Liver (tissue), 9 donors: ENCODE data around the gene OSBPL10. TPM values are rescaled to one million over a fixed set of nuclear protein-coding genes. Genes with fewer than 3 reads are reported as not detected.

Experiments
- DNase-seq: peaks from one replicate; pipeline ENCODE4 v3.0.0-alpha.2; 2017; ENCODE audit warnings: low spot score
- H3K27ac ChIP-seq, 2 donors: one replicate each; pipeline ENCODE4 v1.7.0; 2013; ENCODE audit warnings: inconsistent platforms in 2 of 2, low read length in 2 of 2, control low read depth in 1 of 2, low read depth in 1 of 2, mild to moderate bottlenecking in 1 of 2
- H3K27me3 ChIP-seq, 4 donors: one replicate each; pipeline versions ENCODE4 v1.6.1 to v1.7.0; 2013; ENCODE audit warnings: low read length in 3 of 4, inconsistent platforms in 1 of 4, mild to moderate bottlenecking in 1 of 4, moderate library complexity in 1 of 4; ENCODE audit not compliant: control insufficient read depth in 4 of 4, insufficient read depth in 4 of 4
- H3K36me3 ChIP-seq, 4 donors: one replicate each; pipeline versions ENCODE4 v1.6.1 to v1.7.0; 2013; ENCODE audit warnings: low read length in 3 of 4, mild to moderate bottlenecking in 3 of 4, low read depth in 1 of 4, moderate library complexity in 1 of 4; ENCODE audit not compliant: control insufficient read depth in 4 of 4, insufficient read depth in 3 of 4
- H3K4me1 ChIP-seq, 4 donors: one replicate each; pipeline versions ENCODE4 v1.6.1 to v1.7.0; 2013; ENCODE audit warnings: low read length in 3 of 4, mild to moderate bottlenecking in 3 of 4, moderate library complexity in 1 of 4; ENCODE audit not compliant: control insufficient read depth in 4 of 4, insufficient read depth in 4 of 4
- H3K4me3 ChIP-seq, 3 donors: one replicate each; pipeline versions ENCODE4 v1.6.1 to v1.7.0; 2013; ENCODE audit warnings: low read length in 3 of 3, control low read depth in 1 of 3, low read depth in 1 of 3, mild to moderate bottlenecking in 1 of 3
- H3K9ac ChIP-seq, 2 donors: one replicate each; pipeline ENCODE4 v1.7.0; 2013; ENCODE audit warnings: low read length in 2 of 2, mild to moderate bottlenecking in 2 of 2, moderate library complexity in 2 of 2, control low read depth in 1 of 2, low read depth in 1 of 2
- H3K9me3 ChIP-seq, 4 donors: one replicate each; pipeline versions ENCODE4 v1.6.1 to v1.7.0; 2013; ENCODE audit warnings: low read length in 3 of 4; ENCODE audit not compliant: control insufficient read depth in 4 of 4
- ATF3 ChIP-seq: IDR thresholded peaks from 2 replicates; pipeline ENCODE4 v1.6.1; 2016; ENCODE audit warnings: antibody characterized with exemption
- EGR1 ChIP-seq, 2 donors: IDR thresholded peaks; 2 replicates each; pipeline ENCODE4 v1.6.1; 2016 to 2018; ENCODE audit warnings: antibody characterized with exemption in 2 of 2, low read depth in 2 of 2
- FOXA1 ChIP-seq: IDR thresholded peaks from 2 replicates; pipeline ENCODE4 v1.6.1; 2016; ENCODE audit warnings: antibody characterized with exemption
- FOXA2 ChIP-seq: IDR thresholded peaks from 2 replicates; pipeline ENCODE4 v1.6.1; 2016; ENCODE audit warnings: antibody characterized with exemption
- GABPA ChIP-seq, 2 donors: IDR thresholded peaks in 1 of 2; conservative IDR thresholded peaks in 1 of 2; 2 replicates each; pipeline ENCODE4 v1.6.1; 2016; ENCODE audit warnings: antibody characterized with exemption in 2 of 2, mild to moderate bottlenecking in 1 of 2, moderate library complexity in 1 of 2
- HNF4A ChIP-seq, 2 donors: conservative IDR thresholded peaks; 2 replicates each; pipeline ENCODE4 v1.6.1; 2016; ENCODE audit warnings: antibody characterized with exemption in 2 of 2, mild to moderate bottlenecking in 2 of 2
- HNF4G ChIP-seq: IDR thresholded peaks from 2 replicates; pipeline ENCODE4 v1.6.1; 2016; ENCODE audit warnings: antibody characterized with exemption
- JUND ChIP-seq, 2 donors: IDR thresholded peaks; 2 replicates each; pipeline ENCODE4 v1.6.1; 2016; ENCODE audit warnings: antibody characterized with exemption in 2 of 2
- NR2F2 ChIP-seq: IDR thresholded peaks from 2 replicates; pipeline ENCODE4 v1.6.1; 2016; ENCODE audit warnings: antibody characterized with exemption
- RAD21 ChIP-seq, 2 donors: IDR thresholded peaks; 2 replicates each; pipeline ENCODE4 v1.6.1; 2016; ENCODE audit warnings: antibody characterized with exemption in 2 of 2, mild to moderate bottlenecking in 2 of 2
- REST ChIP-seq: IDR thresholded peaks from 2 replicates; pipeline ENCODE4 v1.6.1; 2016; ENCODE audit warnings: antibody characterized with exemption, mild to moderate bottlenecking
- RXRA ChIP-seq, 2 donors: IDR thresholded peaks; 2 replicates each; pipeline ENCODE4 v1.6.1; 2017 to 2018; ENCODE audit warnings: antibody characterized with exemption in 2 of 2, mild to moderate bottlenecking in 1 of 2
- SP1 ChIP-seq: IDR thresholded peaks from 2 replicates; pipeline ENCODE4 v1.6.1; 2018; ENCODE audit warnings: antibody characterized with exemption, mild to moderate bottlenecking
- TAF1 ChIP-seq: conservative IDR thresholded peaks from 2 replicates; pipeline ENCODE4 v1.6.1; 2016; ENCODE audit warnings: antibody characterized with exemption, mild to moderate bottlenecking
- YY1 ChIP-seq: IDR thresholded peaks from 2 replicates; pipeline ENCODE4 v1.6.1; 2016; ENCODE audit warnings: antibody characterized with exemption, mild to moderate bottlenecking
- ZBTB33 ChIP-seq: IDR thresholded peaks from 2 replicates; pipeline ENCODE4 v1.6.1; 2016; ENCODE audit warnings: antibody characterized with exemption
- WGBS: extraction: QIAGEN DNeasy Blood & Tissue Kit; methylation state at CpG from one replicate; pipeline ENCODE4 v1.1.7; 2013; 5-methylcytosine and 5-hydroxymethylcytosine counted together
- polyA plus RNA-seq, 2 donors: library from polyadenylated mRNA; stranded (reverse) in 1 of 2; unstranded in 1 of 2; fragments of 200-250 nt in 1 of 2; fragments of >200 nt in 1 of 2; fragmentation: Nextera tagmentation in 1 of 2; extraction: Ambion mirVana in 1 of 2; gene quantifications; one replicate each; pipeline versions ENCODE4 v1.2.1 to v1.2.3, GENCODE V29; 2013 to 2015
- total RNA-seq, 2 donors: library from RNA; depleted of rRNA; stranded (reverse); fragments of >200 nt; gene quantifications; one replicate each; pipeline ENCODE4 v1.2.3, GENCODE V29; 2014
- TF ChIP-seq, protein P1 (sequence below): IDR thresholded peaks from 2 replicates; pipeline ENCODE4 v1.6.1; 2016; ENCODE audit warnings: antibody characterized with exemption
- TF ChIP-seq, protein P2 (sequence below): fragments of 150-350 bp; IDR thresholded peaks from 2 replicates; pipeline ENCODE4 v1.5.1; 2017; ENCODE audit warnings: improper control_type of control experiment, low read depth, low read length; ENCODE audit not compliant: missing input control
- donor health status: healthy.
- donor health status: healthy.
- donor health status: healthy.
- donor health status: healthy.
- donor health status: healthy.

OSBPL10 gene
- total and polyA plus RNA-seq, 4 donors: 0.75 to 4.0 (median 1.7) TPM

- Histone ChIP-seq H3K9me3 (peaks cover 2 to 10% (median 6%) of the 10 kb centered on the region in 4 donors), H3K4me3 (no peak overlapping the region), H3K4me1 (peaks cover 0 to 6% (median 1%) of the 10 kb centered on the region in 4 donors), H3K36me3 (no peaks in the 10 kb centered on the region), H3K27ac (no peak overlapping the region), H3K27me3 (no peaks in the 10 kb centered on the region), H3K9ac (no peak overlapping the region)
- no peak for DNase-seq
- no peak for TF ChIP-seq GABPA (IDR thresholded peaks at IDR 0.05 in 1 of 2, conservative IDR thresholded peaks at IDR 0.05 in 1 of 2)
- TF ChIP-seq REST: no peak
- TF ChIP-seq NR2F2: no peak
- TF ChIP-seq HNF4A (conservative IDR thresholded peaks at IDR 0.05): no peak
- no peak for TF ChIP-seq TAF1
- no peak for TF ChIP-seq RAD21 (IDR thresholded peaks at IDR 0.05)
- no peak for TF ChIP-seq JUND (IDR thresholded peaks at IDR 0.05)
- TF ChIP-seq ATF3: no peak
- no peak for TF ChIP-seq YY1
- no peak for TF ChIP-seq RXRA (IDR thresholded peaks at IDR 0.05)
- TF ChIP-seq, protein P1, sequence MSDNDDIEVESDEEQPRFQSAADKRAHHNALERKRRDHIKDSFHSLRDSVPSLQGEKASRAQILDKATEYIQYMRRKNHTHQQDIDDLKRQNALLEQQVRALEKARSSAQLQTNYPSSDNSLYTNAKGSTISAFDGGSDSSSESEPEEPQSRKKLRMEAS: no peak
- TF ChIP-seq ZBTB33: no peak
- TF ChIP-seq SP1: no peak
- TF ChIP-seq FOXA1: no peak
- TF ChIP-seq FOXA2: no peak
- no peak for TF ChIP-seq HNF4G
- TF ChIP-seq EGR1 (IDR thresholded peaks at IDR 0.05; ENCODE audit: low read depth in 2 of 2): no peak
- TF ChIP-seq, protein P2, sequence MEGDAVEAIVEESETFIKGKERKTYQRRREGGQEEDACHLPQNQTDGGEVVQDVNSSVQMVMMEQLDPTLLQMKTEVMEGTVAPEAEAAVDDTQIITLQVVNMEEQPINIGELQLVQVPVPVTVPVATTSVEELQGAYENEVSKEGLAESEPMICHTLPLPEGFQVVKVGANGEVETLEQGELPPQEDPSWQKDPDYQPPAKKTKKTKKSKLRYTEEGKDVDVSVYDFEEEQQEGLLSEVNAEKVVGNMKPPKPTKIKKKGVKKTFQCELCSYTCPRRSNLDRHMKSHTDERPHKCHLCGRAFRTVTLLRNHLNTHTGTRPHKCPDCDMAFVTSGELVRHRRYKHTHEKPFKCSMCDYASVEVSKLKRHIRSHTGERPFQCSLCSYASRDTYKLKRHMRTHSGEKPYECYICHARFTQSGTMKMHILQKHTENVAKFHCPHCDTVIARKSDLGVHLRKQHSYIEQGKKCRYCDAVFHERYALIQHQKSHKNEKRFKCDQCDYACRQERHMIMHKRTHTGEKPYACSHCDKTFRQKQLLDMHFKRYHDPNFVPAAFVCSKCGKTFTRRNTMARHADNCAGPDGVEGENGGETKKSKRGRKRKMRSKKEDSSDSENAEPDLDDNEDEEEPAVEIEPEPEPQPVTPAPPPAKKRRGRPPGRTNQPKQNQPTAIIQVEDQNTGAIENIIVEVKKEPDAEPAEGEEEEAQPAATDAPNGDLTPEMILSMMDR: no peak
- 65% methylated on average over 2 of the region's 2 CpGs for WGBS
These were observed 61.5 kb downstream of the OSBPL10 start for GRCh38 chr3:31919528-31919927.
